Breast epithelium (tissue), 3 donors: ENCODE results near the gene TECPR1.

Experiments used
- POLR2A ChIP-seq: fragments of 450-650 bp; IDR thresholded peaks from one replicate; pipeline ENCODE4 v1.6.1; 2016; ENCODE audit warnings: antibody characterized with exemption, mild to moderate bottlenecking, moderate library complexity
- POLR2AphosphoS5 ChIP-seq, 3 donors: sonication (generic); formaldehyde crosslinking; IDR thresholded peaks; one replicate each; pipeline ENCODE4 v1.6.1; 2017; ENCODE audit warnings: antibody characterized with exemption in 3 of 3
- TF ChIP-seq, protein P1 (sequence below), 3 donors: fragments of 450-650 bp; IDR thresholded peaks; one replicate each; pipeline ENCODE4 v1.5.1; 2016 to 2017; ENCODE audit warnings: antibody characterized with exemption in 3 of 3, mild to moderate bottlenecking in 3 of 3, moderate library complexity in 3 of 3

DNA sequence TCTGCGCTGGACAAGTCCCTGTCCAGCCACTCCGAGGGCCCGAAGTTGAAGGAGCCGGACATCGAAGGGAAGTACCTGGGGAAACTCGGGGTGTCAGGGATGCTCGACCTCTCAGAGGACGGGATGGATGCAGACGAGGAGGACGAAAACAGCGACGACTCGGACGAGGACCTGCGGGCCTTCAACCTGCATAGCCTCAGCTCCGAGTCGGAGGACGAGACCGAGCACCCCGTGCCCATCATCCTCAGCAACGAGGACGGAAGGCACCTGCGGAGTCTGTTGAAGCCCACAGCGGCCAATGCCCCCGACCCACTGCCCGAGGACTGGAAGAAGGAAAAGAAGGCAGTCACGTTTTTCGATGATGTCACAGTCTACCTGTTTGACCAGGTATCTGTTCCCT is 57.8 kb downstream of the TECPR1 start:
- TF ChIP-seq POLR2A (no peak), POLR2AphosphoS5 (IDR thresholded peaks at IDR 0.05) (no peak)
- TF ChIP-seq, protein P1, sequence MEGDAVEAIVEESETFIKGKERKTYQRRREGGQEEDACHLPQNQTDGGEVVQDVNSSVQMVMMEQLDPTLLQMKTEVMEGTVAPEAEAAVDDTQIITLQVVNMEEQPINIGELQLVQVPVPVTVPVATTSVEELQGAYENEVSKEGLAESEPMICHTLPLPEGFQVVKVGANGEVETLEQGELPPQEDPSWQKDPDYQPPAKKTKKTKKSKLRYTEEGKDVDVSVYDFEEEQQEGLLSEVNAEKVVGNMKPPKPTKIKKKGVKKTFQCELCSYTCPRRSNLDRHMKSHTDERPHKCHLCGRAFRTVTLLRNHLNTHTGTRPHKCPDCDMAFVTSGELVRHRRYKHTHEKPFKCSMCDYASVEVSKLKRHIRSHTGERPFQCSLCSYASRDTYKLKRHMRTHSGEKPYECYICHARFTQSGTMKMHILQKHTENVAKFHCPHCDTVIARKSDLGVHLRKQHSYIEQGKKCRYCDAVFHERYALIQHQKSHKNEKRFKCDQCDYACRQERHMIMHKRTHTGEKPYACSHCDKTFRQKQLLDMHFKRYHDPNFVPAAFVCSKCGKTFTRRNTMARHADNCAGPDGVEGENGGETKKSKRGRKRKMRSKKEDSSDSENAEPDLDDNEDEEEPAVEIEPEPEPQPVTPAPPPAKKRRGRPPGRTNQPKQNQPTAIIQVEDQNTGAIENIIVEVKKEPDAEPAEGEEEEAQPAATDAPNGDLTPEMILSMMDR (IDR thresholded peaks at IDR 0.05), result no peak
